Measurements from ENCODE around the gene COMT.

The COMT gene

GRCh38 chr22:19990609-19991394 is 49.2 kb downstream of the COMT start:
- in situ Hi-C loops (cut with HindIII; ENCODE audit: low sequenced_read_pairs), result no loop called here
- no peak overlapping the region for H3K4me3 ChIP-seq (ENCODE audit: low read depth, low read length)
- no peak for TF ChIP-seq CTCF (IDR thresholded peaks at IDR 0.05; ENCODE audit: low read depth, low read length)
- no peak for DNase-seq (ENCODE audit: low read depth, low spot score)

- H3K4me3 ChIP-seq (ENCODE audit: low read depth, low read length), result no peak overlapping the region
- in situ Hi-C loops (cut with HindIII; ENCODE audit: low sequenced_read_pairs), result no loop called here
- peak; percentile 12 for DNase-seq (ENCODE audit: low read depth, low spot score)
- TF ChIP-seq CTCF (IDR thresholded peaks at IDR 0.05; ENCODE audit: low read depth, low read length), result no peak
These were observed 49.7 kb downstream of the COMT start for GRCh38 chr22:19991395-19991644.

- in situ Hi-C loops (cut with HindIII; ENCODE audit: low sequenced_read_pairs), result no loop called here
- no peak overlapping the region for H3K4me3 ChIP-seq (ENCODE audit: low read depth, low read length)
- peak; percentile 31 for DNase-seq (ENCODE audit: low read depth, low spot score)
- no peak for TF ChIP-seq CTCF (IDR thresholded peaks at IDR 0.05; ENCODE audit: low read depth, low read length)
These were observed 50.3 kb downstream of the COMT start for GRCh38 chr22:19991645-19992451.

GRCh38 chr22:19992481-19992911 is 50.9 kb downstream of the COMT start:
- H3K4me3 ChIP-seq (ENCODE audit: low read depth, low read length), result no peak overlapping the region
- no peak for TF ChIP-seq CTCF (IDR thresholded peaks at IDR 0.05; ENCODE audit: low read depth, low read length)
- DNase-seq (ENCODE audit: low read depth, low spot score), result no peak
- in situ Hi-C loops (cut with HindIII; ENCODE audit: low sequenced_read_pairs), result no loop called here

GRCh38 chr22:19992921-19993355 is 51.4 kb downstream of the COMT start:
- H3K4me3 ChIP-seq (ENCODE audit: low read depth, low read length), result no peak overlapping the region
- no peak for TF ChIP-seq CTCF (IDR thresholded peaks at IDR 0.05; ENCODE audit: low read depth, low read length)
- in situ Hi-C loops (cut with HindIII; ENCODE audit: low sequenced_read_pairs), result no loop called here
- DNase-seq (ENCODE audit: low read depth, low spot score), result no peak

GRCh38 chr22:19993926-19994325 is 52.4 kb downstream of the COMT start:
- no peak for DNase-seq (ENCODE audit: low read depth, low spot score)
- H3K4me3 ChIP-seq (ENCODE audit: low read depth, low read length), result no peak overlapping the region
- no peak for TF ChIP-seq CTCF (IDR thresholded peaks at IDR 0.05; ENCODE audit: low read depth, low read length)
- in situ Hi-C loops (cut with HindIII; ENCODE audit: low sequenced_read_pairs), result no loop called here

Data from astrocyte of the spinal cord (primary cell).